OCI-LY1 (cell line): Measurements from ENCODE around the gene FYB2.

Source experiments
- EZH2 ChIP-seq: fragments of 200-600 bp; sonication (generic), shearing (Covaris generic); IDR thresholded peaks from 2 replicates; pipeline ENCODE4 v1.8.0; 2017; ENCODE audit warnings: borderline replicate concordance, mixed run types, mild to moderate bottlenecking, antibody characterized with exemption, low read length, moderate library complexity, mixed read lengths
- TF ChIP-seq, protein P1 (sequence below): fragments of 200-600 bp; sonication (generic), shearing (Covaris generic); IDR thresholded peaks from 2 replicates; pipeline ENCODE4 v1.5.1; 2017; ENCODE audit warnings: mild to moderate bottlenecking, antibody characterized with exemption, low read length, moderate library complexity, mixed read lengths

DNA sequence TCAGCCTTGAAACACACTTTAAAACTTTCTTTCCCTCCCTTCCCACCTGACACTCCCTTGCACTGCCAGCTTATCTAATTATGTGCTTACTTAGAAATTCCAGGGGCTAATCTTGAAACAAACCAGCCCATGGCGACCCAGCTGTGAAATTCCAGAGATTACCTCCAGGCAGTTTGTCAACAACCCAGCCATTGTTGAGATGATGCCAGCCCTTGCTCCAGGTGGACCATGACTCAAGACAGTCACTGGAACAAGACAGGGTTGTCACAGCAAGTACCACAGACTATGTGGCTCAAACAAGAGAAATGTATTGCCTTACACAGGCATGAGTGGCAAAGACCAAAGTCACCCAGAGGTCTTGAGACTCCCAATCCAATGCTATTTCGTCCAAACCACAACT lies 7.9 kb downstream of the FYB2 start:
- TF ChIP-seq, protein P1, sequence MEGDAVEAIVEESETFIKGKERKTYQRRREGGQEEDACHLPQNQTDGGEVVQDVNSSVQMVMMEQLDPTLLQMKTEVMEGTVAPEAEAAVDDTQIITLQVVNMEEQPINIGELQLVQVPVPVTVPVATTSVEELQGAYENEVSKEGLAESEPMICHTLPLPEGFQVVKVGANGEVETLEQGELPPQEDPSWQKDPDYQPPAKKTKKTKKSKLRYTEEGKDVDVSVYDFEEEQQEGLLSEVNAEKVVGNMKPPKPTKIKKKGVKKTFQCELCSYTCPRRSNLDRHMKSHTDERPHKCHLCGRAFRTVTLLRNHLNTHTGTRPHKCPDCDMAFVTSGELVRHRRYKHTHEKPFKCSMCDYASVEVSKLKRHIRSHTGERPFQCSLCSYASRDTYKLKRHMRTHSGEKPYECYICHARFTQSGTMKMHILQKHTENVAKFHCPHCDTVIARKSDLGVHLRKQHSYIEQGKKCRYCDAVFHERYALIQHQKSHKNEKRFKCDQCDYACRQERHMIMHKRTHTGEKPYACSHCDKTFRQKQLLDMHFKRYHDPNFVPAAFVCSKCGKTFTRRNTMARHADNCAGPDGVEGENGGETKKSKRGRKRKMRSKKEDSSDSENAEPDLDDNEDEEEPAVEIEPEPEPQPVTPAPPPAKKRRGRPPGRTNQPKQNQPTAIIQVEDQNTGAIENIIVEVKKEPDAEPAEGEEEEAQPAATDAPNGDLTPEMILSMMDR: no peak
- no peak for TF ChIP-seq EZH2
